ENCODE measurements around the gene TRIM74.
"Not testable (repeated sequence)": the region's sequence is repeated elsewhere in the genome, so short reads cannot be mapped to it uniquely, and the experiment has no call there.

TRIM74 gene

DNA sequence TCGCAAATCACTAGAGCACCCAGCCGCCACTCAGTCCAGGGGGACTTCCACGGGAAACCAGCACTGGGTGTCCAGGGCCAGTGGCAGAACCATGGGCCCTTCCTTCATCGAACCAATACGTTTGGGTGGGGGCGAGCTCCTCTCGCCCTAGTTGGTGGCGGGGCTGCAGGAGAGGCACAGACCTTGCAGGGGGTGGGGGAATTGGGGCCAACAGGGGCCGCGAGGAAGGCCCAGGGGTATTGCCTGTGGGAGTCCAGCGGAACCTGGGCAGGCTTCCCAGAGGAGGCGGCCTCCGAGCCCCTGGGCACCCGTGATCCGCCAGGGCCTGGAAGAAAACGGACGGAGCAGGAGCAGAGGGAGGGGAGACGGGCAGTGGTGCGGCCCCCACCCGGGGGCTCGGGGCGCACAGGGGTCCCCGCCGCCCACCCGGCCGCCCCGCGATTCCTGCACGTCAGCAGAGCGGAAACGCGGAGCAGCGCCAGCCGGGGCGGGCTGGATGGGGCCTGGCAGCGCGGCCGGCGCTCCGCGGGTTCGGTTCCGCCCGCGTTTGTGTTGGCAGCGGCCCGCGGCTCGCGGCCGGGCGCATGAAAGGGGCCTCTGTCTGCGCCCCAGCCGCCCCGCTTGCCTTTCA is 6.5 kb upstream of the TRIM74 start:
- not testable (repeated sequence) for H3K9ac ChIP-seq (ENCODE audit: insufficient read length, low read depth); H3K9me3 ChIP-seq (ENCODE audit: insufficient read depth, low read length); H3K4me3 ChIP-seq (ENCODE audit: insufficient read length, low read depth); H3K27me3 ChIP-seq (ENCODE audit: insufficient read depth, insufficient read length); DNase-seq (ENCODE audit: low read depth, low spot score); H3K36me3 ChIP-seq (ENCODE audit: insufficient read depth, insufficient read length, low read length); H3K4me1 ChIP-seq (ENCODE audit: insufficient read depth, insufficient read length)

DNA sequence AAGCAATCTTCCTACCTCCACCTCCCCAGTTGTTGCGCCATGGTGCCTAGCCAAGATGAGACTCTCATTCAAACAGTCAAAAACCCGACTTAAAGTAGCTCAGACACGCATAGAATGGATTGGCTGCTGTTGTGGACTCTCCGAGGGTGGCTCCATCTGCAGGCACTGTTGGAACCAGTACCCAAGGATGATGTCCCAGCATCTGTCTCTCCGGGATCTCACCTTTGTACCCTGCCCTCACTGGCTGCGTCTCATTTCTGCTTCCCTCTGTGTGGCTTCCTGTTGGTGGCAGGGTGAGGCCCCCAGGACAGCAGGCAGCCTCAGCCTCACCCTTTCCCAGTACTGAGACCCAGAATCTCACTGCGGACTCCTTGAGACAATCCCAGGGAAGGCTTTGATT is 5.5 kb upstream of the TRIM74 start:
- H3K9me3 ChIP-seq (ENCODE audit: insufficient read depth, low read length): not testable (repeated sequence)

DNA sequence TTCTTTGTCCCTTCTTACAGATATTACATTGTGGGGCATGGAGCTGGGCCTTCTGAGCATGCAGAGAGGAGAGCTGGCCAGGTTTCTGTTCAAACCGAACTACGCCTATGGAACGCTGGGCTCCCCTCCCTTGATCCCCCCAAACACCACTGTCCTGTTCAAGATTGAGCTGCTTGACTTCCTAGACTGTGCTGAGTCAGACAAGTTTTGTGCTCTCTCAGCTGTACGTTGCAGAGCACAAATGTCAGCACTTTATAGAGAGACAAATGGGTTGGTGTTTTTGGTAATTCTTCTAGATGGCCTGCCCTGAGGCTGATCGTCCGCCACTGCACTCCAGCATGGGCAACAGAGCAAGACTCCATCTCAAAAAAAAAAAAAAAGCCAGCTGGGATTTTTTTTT is 2.2 kb upstream of the TRIM74 start:
- not testable (repeated sequence) for H3K9ac ChIP-seq (ENCODE audit: insufficient read length, low read depth); H3K36me3 ChIP-seq (ENCODE audit: insufficient read depth, insufficient read length, low read length); H3K27me3 ChIP-seq (ENCODE audit: insufficient read depth, insufficient read length); H3K4me3 ChIP-seq (ENCODE audit: insufficient read length, low read depth); H3K4me1 ChIP-seq (ENCODE audit: insufficient read depth, insufficient read length); H3K9me3 ChIP-seq (ENCODE audit: insufficient read depth, low read length); DNase-seq (ENCODE audit: low read depth, low spot score)

More for the DNA sequence above, 5.5 kb upstream of the TRIM74 start:
- H3K27me3 ChIP-seq (ENCODE audit: insufficient read depth, insufficient read length); H3K9ac ChIP-seq (ENCODE audit: insufficient read length, low read depth); H3K36me3 ChIP-seq (ENCODE audit: insufficient read depth, insufficient read length, low read length); DNase-seq (ENCODE audit: low read depth, low spot score); H3K4me1 ChIP-seq (ENCODE audit: insufficient read depth, insufficient read length); H3K4me3 ChIP-seq (ENCODE audit: insufficient read length, low read depth): not testable (repeated sequence)

DNA sequence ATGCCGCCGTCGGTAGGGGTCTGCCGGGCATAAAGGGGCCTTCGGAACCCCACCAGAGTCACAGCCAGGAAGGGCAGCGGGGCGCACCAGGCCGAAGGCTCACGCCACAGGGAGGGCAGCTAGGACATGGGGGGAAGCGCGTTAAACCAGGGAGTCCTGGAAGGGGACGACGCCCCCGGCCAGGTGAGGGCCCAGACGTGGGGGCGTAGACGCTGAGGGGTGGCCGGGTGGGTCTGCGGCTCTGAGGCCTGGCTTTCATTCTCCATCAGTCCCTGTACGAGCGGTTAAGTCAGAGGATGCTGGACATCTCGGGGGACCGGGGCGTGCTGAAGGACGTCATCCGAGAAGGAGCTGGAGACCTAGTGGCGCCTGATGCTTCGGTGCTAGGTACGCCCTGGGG is 422 bp upstream of the TRIM74 start:
- not testable (repeated sequence) for DNase-seq (ENCODE audit: low read depth, low spot score)

DNA sequence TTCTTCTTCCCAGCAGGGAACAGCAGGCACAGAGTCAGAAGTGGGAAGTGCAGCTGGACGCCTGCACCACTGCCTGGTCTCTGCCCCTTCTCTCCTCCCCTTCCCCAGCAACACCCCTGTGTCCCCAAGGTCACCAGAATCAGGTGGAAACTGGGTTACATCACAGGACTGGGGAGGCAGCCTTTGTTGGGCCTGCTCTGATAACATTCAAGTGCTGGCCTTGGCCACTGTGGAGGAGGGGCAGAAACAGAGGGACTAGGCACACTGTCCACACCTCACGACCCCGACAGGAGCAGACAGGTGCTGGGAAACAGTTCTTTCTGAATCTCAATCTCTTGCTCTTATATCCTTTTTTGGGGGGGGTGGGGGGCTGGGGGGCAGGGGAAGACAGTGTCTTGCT is 2.4 kb downstream of the TRIM74 start:
- not testable (repeated sequence) for H3K36me3 ChIP-seq (ENCODE audit: insufficient read depth, insufficient read length, low read length); H3K27me3 ChIP-seq (ENCODE audit: insufficient read depth, insufficient read length); H3K9ac ChIP-seq (ENCODE audit: insufficient read length, low read depth); H3K4me1 ChIP-seq (ENCODE audit: insufficient read depth, insufficient read length); H3K9me3 ChIP-seq (ENCODE audit: insufficient read depth, low read length); DNase-seq (ENCODE audit: low read depth, low spot score); H3K4me3 ChIP-seq (ENCODE audit: insufficient read length, low read depth)

More for the DNA sequence above, 422 bp upstream of the TRIM74 start:
- H3K9ac ChIP-seq (ENCODE audit: insufficient read length, low read depth); H3K27me3 ChIP-seq (ENCODE audit: insufficient read depth, insufficient read length); H3K9me3 ChIP-seq (ENCODE audit: insufficient read depth, low read length); H3K4me1 ChIP-seq (ENCODE audit: insufficient read depth, insufficient read length); H3K36me3 ChIP-seq (ENCODE audit: insufficient read depth, insufficient read length, low read length); H3K4me3 ChIP-seq (ENCODE audit: insufficient read length, low read depth): not testable (repeated sequence)

DNA sequence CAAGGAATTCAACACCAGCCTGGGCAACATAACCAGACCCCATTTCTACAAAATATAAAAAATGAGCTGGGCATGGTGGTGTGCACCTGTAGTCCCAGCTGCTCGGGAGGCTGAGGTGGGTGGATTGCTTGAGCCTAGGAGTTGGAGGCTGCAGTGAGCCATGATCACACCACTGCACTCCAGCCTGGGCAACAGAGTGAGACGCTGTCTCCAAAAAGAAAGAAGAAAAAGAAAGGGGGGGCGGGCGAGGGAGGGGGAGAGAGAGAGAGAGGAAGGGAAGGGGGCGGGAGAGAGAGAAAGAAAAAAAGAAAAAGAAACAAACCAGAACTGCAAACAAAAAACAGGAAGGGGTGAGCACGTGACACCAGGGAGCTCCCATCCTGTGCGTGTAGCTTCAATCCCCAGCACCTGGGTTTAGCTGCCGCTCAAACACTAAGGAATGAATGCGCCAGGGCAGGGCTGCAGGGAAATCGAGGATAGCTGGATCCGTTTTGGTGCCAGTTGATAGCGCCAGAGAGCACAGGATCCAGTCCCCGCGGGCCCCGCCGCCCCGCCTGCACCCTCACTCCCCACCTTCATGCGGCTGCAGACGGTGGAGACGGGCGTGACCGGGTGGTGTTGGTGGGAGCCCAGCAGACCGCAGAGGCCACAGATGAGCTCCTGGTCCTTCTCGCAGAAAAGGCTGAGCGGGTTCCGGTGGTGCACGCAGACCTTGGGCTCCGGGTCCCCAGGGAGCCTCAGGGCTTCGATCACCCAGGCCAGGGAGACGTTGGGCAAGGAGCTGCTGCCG is 3.9 kb downstream of the TRIM74 start:
- not testable (repeated sequence) for H3K9ac ChIP-seq (ENCODE audit: insufficient read length, low read depth); H3K4me3 ChIP-seq (ENCODE audit: insufficient read length, low read depth); H3K9me3 ChIP-seq (ENCODE audit: insufficient read depth, low read length); DNase-seq (ENCODE audit: low read depth, low spot score); H3K4me1 ChIP-seq (ENCODE audit: insufficient read depth, insufficient read length); H3K36me3 ChIP-seq (ENCODE audit: insufficient read depth, insufficient read length, low read length); H3K27me3 ChIP-seq (ENCODE audit: insufficient read depth, insufficient read length)

DNA sequence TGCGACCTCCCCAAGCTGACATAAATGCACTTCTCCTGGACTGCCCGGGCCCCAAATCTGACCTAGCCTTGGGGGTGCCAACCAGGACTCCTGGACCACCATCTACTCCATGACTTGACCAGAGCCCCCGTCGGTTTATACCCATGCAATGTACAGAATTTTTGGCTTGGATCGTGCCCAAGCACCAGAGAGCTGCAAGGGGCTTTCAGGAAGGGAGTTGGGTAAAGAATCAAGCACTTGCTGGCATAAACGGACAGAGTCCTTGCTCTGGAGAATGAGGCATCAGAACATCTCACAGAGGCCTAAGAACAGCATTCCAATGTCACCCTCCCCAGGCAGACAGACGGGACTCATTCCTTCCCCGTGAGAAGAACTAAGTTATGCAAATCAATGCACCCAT is 6.2 kb downstream of the TRIM74 start:
- not testable (repeated sequence) for H3K4me3 ChIP-seq (ENCODE audit: insufficient read length, low read depth); H3K27me3 ChIP-seq (ENCODE audit: insufficient read depth, insufficient read length); H3K4me1 ChIP-seq (ENCODE audit: insufficient read depth, insufficient read length); H3K9me3 ChIP-seq (ENCODE audit: insufficient read depth, low read length); H3K9ac ChIP-seq (ENCODE audit: insufficient read length, low read depth); H3K36me3 ChIP-seq (ENCODE audit: insufficient read depth, insufficient read length, low read length); DNase-seq (ENCODE audit: low read depth, low spot score)

DNA sequence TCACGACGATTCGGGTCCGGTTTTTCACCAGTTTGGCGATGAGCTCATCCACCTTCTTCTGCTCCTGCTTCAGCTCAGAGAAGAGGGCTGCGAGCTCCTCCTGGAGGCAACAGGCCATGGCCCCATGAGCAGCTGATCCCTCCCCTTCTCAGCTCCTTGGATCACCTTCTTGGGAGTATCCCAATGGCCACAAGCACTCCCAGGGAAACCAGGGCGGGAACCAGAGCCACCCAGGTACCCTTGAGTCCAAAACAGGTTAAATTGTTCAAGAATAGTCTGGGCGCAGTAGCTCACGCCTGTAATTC is 8.0 kb downstream of the TRIM74 start:
- not testable (repeated sequence) for H3K36me3 ChIP-seq (ENCODE audit: insufficient read depth, insufficient read length, low read length); DNase-seq (ENCODE audit: low read depth, low spot score); H3K4me3 ChIP-seq (ENCODE audit: insufficient read length, low read depth); H3K9ac ChIP-seq (ENCODE audit: insufficient read length, low read depth); H3K9me3 ChIP-seq (ENCODE audit: insufficient read depth, low read length); H3K27me3 ChIP-seq (ENCODE audit: insufficient read depth, insufficient read length); H3K4me1 ChIP-seq (ENCODE audit: insufficient read depth, insufficient read length)

DNA sequence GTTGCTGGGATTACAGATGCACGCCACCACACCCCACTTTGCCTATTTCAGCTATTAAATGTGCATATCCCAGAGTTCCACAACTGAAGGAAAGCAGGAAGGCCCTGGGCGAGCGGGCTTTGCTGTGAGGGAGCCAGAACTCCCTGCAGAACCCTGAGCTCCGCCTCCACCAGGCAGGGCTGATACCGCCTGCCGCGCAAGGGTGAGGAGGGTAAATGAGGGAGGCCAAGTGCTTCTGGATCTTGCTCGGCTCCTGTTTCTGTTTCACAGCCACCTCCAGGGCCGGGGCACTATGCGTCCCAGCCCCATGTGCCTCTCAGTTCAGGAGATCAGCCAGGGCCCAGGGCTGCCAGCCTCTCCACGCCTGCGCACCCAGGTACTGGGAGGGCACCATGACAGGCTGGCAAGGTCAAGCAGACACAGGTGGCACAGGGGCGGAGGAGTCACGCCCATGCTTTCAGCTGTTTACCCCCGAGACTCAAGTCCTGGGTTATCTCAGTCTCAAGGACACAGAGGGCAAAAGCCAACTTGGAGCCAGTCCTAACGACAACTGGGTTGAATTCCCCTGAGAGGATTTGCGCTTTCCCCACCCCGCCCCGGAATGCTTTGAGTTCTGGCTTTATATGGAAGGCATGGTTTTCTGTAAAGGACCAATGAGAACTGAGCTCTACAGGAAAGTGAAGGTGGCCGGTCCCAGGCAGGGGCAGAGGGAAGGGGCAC is 8.5 kb downstream of the TRIM74 start:
- not testable (repeated sequence) for H3K27me3 ChIP-seq (ENCODE audit: insufficient read depth, insufficient read length); H3K4me3 ChIP-seq (ENCODE audit: insufficient read length, low read depth); DNase-seq (ENCODE audit: low read depth, low spot score); H3K36me3 ChIP-seq (ENCODE audit: insufficient read depth, insufficient read length, low read length); H3K9me3 ChIP-seq (ENCODE audit: insufficient read depth, low read length); H3K4me1 ChIP-seq (ENCODE audit: insufficient read depth, insufficient read length); H3K9ac ChIP-seq (ENCODE audit: insufficient read length, low read depth)

DNA sequence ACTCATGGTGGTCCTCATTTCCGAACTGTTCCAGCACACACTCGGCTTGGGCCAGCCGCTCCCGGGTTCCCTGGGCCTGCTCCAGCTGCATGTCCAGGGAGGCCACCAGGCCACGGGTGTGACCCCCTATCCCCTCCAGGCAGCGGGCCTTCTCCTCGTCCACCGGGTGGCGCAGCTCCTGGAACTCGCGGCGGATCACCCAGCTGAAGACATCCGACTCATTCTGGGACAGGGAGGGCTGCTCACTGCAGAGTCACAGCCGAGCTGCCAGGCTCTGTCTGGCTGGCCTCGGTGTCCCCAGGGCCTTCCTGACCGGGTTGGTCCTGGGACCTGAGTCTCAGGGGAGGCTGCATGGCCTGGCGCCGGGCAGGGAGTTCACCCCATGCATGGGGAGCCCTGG is 9.2 kb downstream of the TRIM74 start:
- not testable (repeated sequence) for H3K9ac ChIP-seq (ENCODE audit: insufficient read length, low read depth); H3K4me3 ChIP-seq (ENCODE audit: insufficient read length, low read depth)

DNA sequence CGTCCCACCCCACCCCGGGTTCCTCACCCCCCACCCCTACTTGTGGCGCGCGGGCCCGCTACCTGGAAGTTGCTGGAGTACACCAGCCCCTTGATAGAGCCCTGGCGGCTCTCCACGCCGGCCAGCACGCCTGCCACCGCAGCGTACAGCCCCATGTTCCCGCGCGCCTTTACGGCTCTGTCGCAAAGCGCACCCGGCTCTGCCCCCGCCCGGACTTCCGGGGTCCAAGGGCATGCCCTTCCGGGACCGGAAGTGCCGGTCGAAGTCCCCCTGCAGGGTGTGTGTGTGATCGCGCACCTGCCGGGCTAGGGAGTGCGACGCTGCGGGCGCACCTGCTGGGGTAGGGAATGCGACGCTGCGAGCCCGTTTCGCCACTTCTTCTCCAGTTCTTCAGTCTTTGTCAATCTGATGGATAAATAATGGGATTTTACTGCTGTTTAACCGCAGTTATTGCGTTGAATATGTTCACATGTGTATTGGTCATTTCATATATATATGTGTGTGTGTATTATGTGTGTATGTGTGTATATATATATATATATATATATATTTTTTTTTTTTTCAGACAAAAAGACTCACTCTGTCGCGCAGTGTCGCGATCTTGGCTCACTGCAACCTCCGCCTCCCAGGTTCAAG is 14.6 kb downstream of the TRIM74 start:
- H3K9me3 ChIP-seq (ENCODE audit: insufficient read depth, low read length); H3K4me3 ChIP-seq (ENCODE audit: insufficient read length, low read depth); H3K36me3 ChIP-seq (ENCODE audit: insufficient read depth, insufficient read length, low read length); DNase-seq (ENCODE audit: low read depth, low spot score); H3K27me3 ChIP-seq (ENCODE audit: insufficient read depth, insufficient read length); H3K9ac ChIP-seq (ENCODE audit: insufficient read length, low read depth); H3K4me1 ChIP-seq (ENCODE audit: insufficient read depth, insufficient read length): not testable (repeated sequence)

More for the DNA sequence above, 9.2 kb downstream of the TRIM74 start:
- DNase-seq (ENCODE audit: low read depth, low spot score); H3K4me1 ChIP-seq (ENCODE audit: insufficient read depth, insufficient read length); H3K36me3 ChIP-seq (ENCODE audit: insufficient read depth, insufficient read length, low read length); H3K9me3 ChIP-seq (ENCODE audit: insufficient read depth, low read length); H3K27me3 ChIP-seq (ENCODE audit: insufficient read depth, insufficient read length): not testable (repeated sequence)
